Liver (tissue), 3 donors: ENCODE data around the gene SYNPO2.

Source experiments
- CTCF ChIP-seq: fragments of 150-350 bp; IDR thresholded peaks from 2 replicates; pipeline ENCODE4 v1.5.1; 2017; ENCODE audit warnings: improper control_type of control experiment, low read depth, low read length; ENCODE audit not compliant: missing input control
- GABPA ChIP-seq, 2 donors: IDR thresholded peaks in 1 of 2; conservative IDR thresholded peaks in 1 of 2; 2 replicates each; pipeline ENCODE4 v1.6.1; 2016; ENCODE audit warnings: antibody characterized with exemption in 2 of 2, mild to moderate bottlenecking in 1 of 2, moderate library complexity in 1 of 2
- MAX ChIP-seq: IDR thresholded peaks from 2 replicates; pipeline ENCODE4 v1.6.1; 2016; ENCODE audit warnings: antibody characterized with exemption
- RAD21 ChIP-seq, 2 donors: IDR thresholded peaks; 2 replicates each; pipeline ENCODE4 v1.6.1; 2016; ENCODE audit warnings: antibody characterized with exemption in 2 of 2, mild to moderate bottlenecking in 2 of 2
- REST ChIP-seq: IDR thresholded peaks from 2 replicates; pipeline ENCODE4 v1.6.1; 2016; ENCODE audit warnings: antibody characterized with exemption, mild to moderate bottlenecking
- SP1 ChIP-seq: IDR thresholded peaks from 2 replicates; pipeline ENCODE4 v1.6.1; 2018; ENCODE audit warnings: antibody characterized with exemption, mild to moderate bottlenecking
- YY1 ChIP-seq: IDR thresholded peaks from 2 replicates; pipeline ENCODE4 v1.6.1; 2016; ENCODE audit warnings: antibody characterized with exemption, mild to moderate bottlenecking
- TF ChIP-seq, protein P1 (sequence below): IDR thresholded peaks from 2 replicates; pipeline ENCODE4 v1.6.1; 2016; ENCODE audit warnings: antibody characterized with exemption
- TF ChIP-seq, protein P2 (sequence below): IDR thresholded peaks from 2 replicates; pipeline ENCODE4 v1.6.1; 2016; ENCODE audit warnings: antibody characterized with exemption
- donor health status: healthy.
- donor health status: healthy.

DNA sequence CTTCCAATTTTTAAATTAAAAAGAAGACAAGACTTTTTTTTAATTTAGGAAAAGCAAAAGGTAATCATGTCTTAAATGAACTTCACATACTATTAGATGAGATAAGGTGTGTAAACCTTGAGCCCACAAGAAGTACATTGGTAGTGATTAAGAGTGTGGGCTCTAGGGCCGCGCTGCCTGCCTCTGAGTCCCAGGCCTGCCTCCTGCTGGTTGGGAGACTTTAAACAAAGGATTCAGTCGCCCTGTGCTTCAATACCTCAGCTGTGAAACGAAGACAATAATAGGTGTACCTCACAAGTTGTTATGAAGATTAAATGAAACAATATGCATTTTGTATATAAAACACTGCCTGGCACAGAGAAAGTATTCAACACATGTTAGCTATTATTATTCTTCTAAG lies 151.1 kb downstream of the SYNPO2 start:
- no peak for TF ChIP-seq CTCF
- TF ChIP-seq REST: no peak
- TF ChIP-seq, protein P1, sequence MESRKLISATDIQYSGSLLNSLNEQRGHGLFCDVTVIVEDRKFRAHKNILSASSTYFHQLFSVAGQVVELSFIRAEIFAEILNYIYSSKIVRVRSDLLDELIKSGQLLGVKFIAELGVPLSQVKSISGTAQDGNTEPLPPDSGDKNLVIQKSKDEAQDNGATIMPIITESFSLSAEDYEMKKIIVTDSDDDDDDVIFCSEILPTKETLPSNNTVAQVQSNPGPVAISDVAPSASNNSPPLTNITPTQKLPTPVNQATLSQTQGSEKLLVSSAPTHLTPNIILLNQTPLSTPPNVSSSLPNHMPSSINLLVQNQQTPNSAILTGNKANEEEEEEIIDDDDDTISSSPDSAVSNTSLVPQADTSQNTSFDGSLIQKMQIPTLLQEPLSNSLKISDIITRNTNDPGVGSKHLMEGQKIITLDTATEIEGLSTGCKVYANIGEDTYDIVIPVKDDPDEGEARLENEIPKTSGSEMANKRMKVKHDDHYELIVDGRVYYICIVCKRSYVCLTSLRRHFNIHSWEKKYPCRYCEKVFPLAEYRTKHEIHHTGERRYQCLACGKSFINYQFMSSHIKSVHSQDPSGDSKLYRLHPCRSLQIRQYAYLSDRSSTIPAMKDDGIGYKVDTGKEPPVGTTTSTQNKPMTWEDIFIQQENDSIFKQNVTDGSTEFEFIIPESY: no peak
- no peak for TF ChIP-seq GABPA (IDR thresholded peaks at IDR 0.05 in 1 of 2, conservative IDR thresholded peaks at IDR 0.05 in 1 of 2)
- TF ChIP-seq YY1: no peak
- TF ChIP-seq SP1: no peak
- TF ChIP-seq MAX: no peak
- TF ChIP-seq, protein P2, sequence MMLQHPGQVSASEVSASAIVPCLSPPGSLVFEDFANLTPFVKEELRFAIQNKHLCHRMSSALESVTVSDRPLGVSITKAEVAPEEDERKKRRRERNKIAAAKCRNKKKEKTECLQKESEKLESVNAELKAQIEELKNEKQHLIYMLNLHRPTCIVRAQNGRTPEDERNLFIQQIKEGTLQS: no peak
- TF ChIP-seq RAD21 (IDR thresholded peaks at IDR 0.05): no peak
